ENCODE data around the gene TUBE1. TPM values are rescaled to one million over a fixed set of nuclear protein-coding genes. Genes with fewer than 3 reads are reported as not detected.

TUBE1 gene
- total RNA-seq, 1 experiment from 2014 or later = 11.6 TPM

DNA sequence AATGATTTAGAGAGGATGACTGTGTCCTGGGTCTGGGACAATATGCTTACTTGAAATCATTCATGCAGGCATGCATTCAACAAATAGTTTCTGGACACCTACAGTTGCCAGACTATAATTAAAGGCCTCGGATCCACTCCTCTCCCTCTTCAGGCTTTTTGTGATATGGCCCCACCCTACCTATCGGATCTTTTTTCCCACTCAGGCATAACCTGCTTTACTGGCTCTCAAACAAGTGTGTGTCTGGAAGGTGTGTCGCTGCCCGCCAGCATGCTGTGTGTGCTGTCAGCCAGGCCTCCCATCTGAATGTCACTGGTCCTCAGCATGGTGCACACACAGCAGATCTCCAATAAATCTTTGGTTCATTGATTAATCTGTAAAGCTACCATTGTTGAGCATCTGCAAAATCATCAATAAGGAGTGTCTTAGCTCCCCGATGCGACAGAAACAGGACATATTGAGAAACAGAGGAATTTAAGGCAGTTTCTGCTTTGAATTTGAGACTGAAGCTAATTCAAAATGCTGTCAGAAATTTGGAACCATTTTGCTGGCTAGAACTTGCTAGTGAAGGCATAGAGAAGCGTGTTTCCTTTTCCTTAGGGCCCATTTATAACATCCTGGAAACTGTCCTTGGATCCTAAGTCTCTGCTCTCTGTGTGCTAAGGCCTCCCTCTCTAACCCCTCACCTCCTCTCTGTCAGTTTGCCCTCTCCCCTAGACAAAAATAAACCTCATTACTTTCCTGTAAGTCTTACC, 56.9 kb downstream of the TUBE1 start:
- H3K27me3 Mint-ChIP-seq (ENCODE audit: low read depth) = peaks cover 6% of the 10 kb centered on the region
- Histone ChIP-seq H3K4me2 (ENCODE audit: insufficient read depth, insufficient read length, low read length) (no peak overlapping the region), H3K79me2 (ENCODE audit: insufficient read depth, low read length) (no peaks in the 10 kb centered on the region), H3K4me1 (ENCODE audit: insufficient read depth, low read length) (no peaks in the 10 kb centered on the region; the same call in 1 of the 2 replicates), H2AFZ (ENCODE audit: low read length) (no peak overlapping the region), H3K14ac (ENCODE audit: insufficient read depth, low read length) (no peak overlapping the region), H3K79me1 (ENCODE audit: insufficient read depth, low read depth, low read length, poor library complexity, severe bottlenecking) (no peaks in the 10 kb centered on the region), H2BK15ac (ENCODE audit: low read depth, low read length) (no peak overlapping the region), H2BK5ac (ENCODE audit: insufficient read length, low read length) (no peak overlapping the region), H3K23me2 (ENCODE audit: insufficient read length, low read depth, low read length, poor library complexity, severe bottlenecking) (no peaks in the 10 kb centered on the region), H3K18ac (ENCODE audit: insufficient read length, low read depth, low read length) (no peak overlapping the region), H2BK20ac (ENCODE audit: low read depth, low read length, poor library complexity, severe bottlenecking) (no peak overlapping the region), H3K56ac (ENCODE audit: insufficient read length, low read depth, low read length) (no peak overlapping the region), H3K27ac (ENCODE audit: insufficient read length, low read depth, low read length) (no peak overlapping the region), H4K8ac (replicated peaks; ENCODE audit: insufficient read length, low read depth, low read length) (no peak overlapping the region), H4K91ac (ENCODE audit: insufficient read length, low read depth, low read length) (no peak overlapping the region), H3K27me3 (ENCODE audit: insufficient read depth, low read length) (no peaks in the 10 kb centered on the region), H4K5ac (ENCODE audit: insufficient read length, low read depth, low read length) (no peak overlapping the region), H3K23ac (ENCODE audit: insufficient read length, low read depth, low read length) (no peak overlapping the region), H3K9ac (ENCODE audit: extremely low read depth, insufficient read length, low read length) (no peak overlapping the region), H2AK5ac (ENCODE audit: insufficient read length, low read length) (no peak overlapping the region), H2BK120ac (ENCODE audit: low read depth, low read length, poor library complexity, severe bottlenecking) (no peak overlapping the region), H4K20me1 (ENCODE audit: control insufficient read depth, insufficient read depth, insufficient read length) (no peaks in the 10 kb centered on the region), H2BK12ac (ENCODE audit: insufficient read length, low read depth, low read length) (no peak overlapping the region), H3K4ac (ENCODE audit: low read depth, low read length) (no peak overlapping the region), H3T11ph (ENCODE audit: low read length) (no peak overlapping the region), H3K9me3 (ENCODE audit: control insufficient read depth, low read depth, low read length) (no peaks in the 10 kb centered on the region)
- H3K4me3 Mint-ChIP-seq = no peak overlapping the region
- peaks cover 9 to 10% of the 10 kb centered on the region in 2 experiments; a peak in 3 of 4 replicates for H3K4me1 Mint-ChIP-seq
- DNase-seq = no peak
- TF ChIP-seq, protein P1, sequence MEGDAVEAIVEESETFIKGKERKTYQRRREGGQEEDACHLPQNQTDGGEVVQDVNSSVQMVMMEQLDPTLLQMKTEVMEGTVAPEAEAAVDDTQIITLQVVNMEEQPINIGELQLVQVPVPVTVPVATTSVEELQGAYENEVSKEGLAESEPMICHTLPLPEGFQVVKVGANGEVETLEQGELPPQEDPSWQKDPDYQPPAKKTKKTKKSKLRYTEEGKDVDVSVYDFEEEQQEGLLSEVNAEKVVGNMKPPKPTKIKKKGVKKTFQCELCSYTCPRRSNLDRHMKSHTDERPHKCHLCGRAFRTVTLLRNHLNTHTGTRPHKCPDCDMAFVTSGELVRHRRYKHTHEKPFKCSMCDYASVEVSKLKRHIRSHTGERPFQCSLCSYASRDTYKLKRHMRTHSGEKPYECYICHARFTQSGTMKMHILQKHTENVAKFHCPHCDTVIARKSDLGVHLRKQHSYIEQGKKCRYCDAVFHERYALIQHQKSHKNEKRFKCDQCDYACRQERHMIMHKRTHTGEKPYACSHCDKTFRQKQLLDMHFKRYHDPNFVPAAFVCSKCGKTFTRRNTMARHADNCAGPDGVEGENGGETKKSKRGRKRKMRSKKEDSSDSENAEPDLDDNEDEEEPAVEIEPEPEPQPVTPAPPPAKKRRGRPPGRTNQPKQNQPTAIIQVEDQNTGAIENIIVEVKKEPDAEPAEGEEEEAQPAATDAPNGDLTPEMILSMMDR (conservative IDR thresholded peaks at IDR 0.05) = no peak
- no peaks in the 10 kb centered on the region for H3K9me3 Mint-ChIP-seq
- H3K27ac Mint-ChIP-seq = no peak overlapping the region
- no CpG with 5 or more reads among the region's 7 CpGs for WGBS (ENCODE audit: extremely low coverage, insufficient read length, low lambda C conversion rate)
- H3K36me3 Mint-ChIP-seq (ENCODE audit: insufficient read depth in 1 of 3, low read depth in 3 of 3) = no peaks in the 10 kb centered on the region

All from H9 (cell line).